ENCODE results near the gene PI4K2B.
"Not testable (repeated sequence)": the region's sequence is repeated elsewhere in the genome, so short reads cannot be mapped to it uniquely, and the experiment has no call there.

Gene PI4K2B

DNA sequence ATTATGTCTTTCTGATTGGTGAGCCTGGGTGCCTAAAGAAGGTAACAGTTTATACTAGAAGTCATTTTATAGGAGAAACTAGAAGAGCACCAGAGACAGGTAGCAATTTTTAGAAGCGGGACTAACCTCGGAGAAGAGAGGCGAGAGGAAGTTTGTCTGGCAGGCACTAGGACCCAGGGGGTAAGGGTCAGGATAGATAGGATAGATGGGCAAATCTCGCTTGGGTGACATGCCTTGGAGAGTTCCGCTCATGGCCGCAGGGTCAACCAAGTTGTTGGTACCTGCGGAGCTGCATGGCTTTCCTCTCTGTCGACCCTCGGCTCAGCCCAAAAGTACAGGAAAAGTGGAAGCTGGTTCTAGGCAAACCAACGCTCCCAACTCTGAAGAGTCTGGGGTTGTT lies 11.3 kb downstream of the PI4K2B start:
- DNase-seq = no peak

DNA sequence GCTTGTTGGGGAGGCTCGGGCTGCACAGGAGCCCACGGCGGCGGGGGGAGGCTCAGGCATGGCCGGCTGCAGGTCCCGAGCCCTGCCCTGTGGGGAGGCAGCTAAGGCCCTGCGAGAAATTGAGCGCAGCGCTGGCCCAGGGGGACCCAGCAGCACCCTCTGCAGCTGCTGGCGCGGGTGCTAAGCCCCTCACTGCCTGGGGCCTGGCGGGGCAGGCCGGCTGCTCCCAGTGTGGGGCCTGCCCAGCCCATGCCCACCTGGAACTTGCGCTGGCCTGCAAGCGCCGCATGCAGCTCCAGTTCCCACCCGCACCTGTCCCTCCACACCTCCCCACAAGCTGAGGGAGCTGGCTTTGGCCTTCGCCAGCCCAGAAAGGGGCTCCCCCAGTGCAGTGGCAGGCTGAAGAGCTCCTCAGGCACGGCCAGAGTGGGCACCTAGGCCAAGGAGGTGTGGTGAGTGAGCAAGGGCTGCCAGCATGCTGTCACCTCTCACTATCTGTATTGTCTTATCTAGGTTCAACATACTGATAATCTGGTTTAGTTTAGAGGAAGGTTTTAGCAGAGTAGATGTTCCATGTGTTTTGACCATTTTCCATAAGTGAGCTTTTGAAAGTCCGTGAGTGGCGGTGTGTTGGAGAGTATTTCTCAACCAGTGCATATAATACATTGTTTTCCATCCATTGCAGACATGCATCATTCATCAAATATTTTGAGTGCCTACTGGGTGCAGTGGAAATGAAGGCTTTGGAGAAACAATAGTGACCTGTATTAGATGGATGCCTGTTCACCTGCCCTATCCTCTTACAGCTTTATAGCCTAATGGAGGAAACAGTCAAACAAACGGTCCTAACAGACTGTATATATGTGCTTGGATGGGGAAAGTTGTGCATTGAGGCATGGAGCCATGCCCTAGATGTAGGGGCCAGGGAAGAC lies 13.1 kb downstream of the PI4K2B start:
- no peak for DNase-seq

DNA sequence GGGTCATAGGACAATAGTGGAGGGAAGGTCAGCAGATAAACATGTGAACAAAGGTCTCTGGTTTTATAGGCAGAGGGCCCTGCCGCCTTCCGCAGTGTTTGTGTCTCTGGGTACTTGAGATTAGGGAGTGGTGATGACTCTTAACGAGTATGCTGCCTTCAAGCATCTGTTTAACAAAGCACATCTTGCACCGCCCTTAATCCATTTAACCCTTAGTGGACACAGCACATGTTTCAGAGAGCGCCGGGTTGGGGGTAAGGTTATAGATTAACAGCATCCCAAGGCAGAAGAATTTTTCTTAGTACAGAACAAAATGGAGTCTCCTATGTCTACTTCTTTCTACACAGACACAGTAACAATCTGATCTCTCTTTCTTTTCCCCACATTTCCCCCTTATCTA lies 15.0 kb downstream of the PI4K2B start:
- not testable (repeated sequence) for DNase-seq

DNA sequence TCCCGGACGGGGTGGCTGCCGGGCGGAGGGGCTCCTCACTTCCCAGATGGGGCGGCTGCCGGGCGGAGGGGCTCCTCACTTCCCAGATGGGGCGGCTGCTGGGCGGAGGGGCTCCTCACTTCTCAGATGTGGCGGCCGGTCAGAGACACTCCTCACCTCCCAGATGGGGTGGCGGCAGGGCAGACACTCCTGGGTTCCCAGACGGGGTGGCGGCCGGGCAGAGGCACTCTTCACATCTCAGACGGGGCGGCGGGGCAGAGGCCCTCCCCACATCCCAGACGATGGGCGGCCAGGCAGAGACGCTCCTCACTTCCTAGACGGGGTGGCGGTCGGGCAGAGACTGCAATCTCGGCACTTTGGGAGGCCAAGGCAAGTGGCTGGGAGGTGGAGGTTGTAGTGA lies 15.7 kb downstream of the PI4K2B start:
- DNase-seq = not testable (repeated sequence)

DNA sequence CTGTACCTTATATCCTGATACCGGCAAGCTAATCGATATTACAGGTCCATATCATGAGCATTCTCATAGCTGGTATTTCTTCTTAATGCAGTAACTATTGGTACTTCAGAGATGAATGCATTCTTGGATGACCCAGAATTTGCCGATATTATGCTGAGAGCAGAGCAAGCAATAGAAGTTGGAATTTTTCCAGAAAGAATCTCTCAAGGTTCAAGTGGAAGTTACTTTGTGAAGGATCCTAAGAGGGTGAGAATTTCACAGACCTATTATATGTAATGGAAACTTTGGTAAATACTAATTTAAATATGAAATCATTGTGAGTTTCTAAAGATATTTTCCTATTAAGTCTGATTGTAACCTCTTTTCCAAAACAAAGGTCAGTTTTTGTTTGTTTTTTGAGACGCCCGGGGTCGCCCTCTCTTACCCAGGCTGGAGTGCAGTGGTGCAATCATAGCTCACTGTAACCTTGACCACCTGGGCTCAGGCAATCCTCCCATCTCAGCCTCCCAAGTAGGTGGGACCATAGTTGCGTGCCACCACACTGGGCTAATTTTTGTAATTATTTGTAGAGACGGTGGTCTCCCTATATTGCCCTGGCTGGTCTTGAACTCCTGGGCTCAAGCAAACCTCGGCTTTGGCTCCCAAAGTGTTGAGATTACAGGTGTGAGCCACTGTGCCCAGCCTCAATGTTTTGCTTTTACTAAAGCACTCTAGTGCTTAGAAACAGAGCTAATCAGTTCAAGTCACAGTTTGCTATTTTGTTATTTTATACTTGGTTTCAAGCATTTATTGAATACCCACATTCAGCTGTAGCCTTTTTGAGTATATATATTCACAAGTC lies 18.6 kb downstream of the PI4K2B start:
- DNase-seq = no peak

DNA sequence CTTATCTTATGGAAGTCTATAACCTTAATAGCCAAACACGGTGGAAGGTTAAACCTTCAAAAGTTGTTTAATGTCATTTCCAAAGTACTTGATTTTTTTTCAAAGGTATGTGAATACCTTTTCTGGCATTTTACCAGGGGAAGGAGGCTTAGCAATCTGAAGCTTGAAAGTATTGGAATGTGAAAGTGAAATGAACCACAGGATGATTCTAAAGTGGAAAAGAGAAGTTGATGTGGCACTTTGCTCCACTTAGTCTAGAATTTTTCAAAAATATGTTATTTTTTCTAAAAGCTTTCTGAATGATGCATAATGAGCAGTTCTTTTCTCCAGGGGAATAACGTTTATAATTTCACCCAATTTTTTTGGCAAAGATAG lies 19.2 kb downstream of the PI4K2B start:
- no peak for DNase-seq

DNA sequence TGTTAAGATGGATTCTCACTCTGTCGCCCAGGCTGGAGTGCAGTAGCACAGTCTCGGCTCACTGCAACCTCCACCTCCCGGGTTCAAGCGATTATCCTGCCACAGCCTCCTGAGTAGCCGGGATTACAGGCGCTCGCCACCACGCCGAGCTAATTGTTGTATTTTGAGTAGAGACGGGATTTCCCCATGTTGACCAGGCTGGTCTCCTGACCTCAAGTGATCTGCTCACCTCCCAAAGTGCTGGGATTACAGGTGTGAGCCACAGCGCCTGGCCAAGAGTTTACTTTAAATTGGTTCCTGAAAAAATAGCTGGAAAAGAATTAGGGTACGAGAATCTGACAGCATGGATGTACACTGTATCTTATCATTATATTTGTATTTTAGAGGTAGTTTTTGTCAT lies 20.0 kb downstream of the PI4K2B start:
- not testable (repeated sequence) for DNase-seq

DNA sequence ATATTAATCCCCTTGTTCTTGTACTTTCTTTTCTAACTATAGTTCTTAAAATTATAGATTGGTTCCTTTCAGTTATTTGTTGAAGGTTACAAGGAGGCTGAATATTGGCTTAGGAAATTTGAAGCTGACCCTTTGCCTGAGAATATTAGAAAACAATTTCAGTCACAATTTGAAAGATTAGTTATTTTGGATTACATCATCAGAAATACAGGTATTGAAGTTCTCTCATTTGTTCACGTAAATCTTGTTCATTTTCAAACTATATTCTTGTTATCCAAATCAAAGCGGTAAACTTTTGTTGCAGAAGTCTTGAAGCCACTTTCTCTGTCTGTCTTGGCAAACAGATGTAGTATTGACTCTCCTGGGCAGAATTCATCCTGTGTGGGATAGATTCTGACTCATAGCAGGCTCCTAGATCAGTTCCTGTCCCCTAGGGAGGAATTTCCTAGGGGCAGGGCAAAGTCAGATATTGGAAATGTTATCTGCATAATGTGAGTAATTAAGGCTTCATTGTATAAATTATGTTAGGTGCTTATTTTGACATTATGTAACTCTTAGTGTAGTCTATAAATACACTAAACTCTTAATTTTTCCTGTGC lies 25.2 kb downstream of the PI4K2B start:
- DNase-seq = no peak

DNA sequence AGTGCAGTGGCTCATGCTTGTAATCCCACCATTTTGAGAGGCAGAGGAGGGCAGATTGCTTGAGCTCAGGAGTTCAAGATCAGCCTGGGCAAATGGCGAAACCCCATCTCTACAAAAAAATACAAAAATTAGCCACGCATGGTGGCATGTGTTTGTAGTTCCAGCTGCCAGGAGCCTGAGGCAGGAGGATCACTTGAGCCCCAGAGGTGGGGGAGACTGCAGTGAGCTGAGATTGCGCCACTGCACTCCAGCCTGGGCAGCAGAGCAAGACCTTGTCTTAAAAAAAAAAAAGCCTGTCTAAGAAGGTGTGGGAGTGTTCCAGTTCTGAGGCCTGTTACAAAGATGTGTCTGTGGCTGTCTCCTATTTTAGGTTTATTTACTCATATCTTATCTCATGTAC lies 38.0 kb downstream of the PI4K2B start:
- no peak for DNase-seq

DNA sequence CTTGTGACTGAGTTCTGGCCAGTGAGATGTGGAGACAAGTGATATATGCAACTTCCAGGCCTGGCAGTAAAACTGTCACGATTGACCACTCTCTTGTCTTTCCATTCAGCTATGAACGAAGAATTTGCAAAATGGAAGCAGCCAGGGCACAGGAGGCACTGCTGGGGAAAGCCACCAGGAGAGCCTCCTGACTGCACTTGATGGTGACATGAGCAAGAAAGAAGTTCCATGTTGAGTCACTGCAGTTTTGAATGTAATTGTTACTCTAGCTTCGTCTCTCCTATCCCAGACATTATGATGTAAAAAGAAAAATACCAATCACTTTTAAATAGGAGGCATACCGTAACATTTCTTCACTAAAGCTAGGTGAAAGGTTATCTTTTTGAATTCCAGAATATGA lies 46.4 kb downstream of the PI4K2B start:
- no peak for DNase-seq

DNA sequence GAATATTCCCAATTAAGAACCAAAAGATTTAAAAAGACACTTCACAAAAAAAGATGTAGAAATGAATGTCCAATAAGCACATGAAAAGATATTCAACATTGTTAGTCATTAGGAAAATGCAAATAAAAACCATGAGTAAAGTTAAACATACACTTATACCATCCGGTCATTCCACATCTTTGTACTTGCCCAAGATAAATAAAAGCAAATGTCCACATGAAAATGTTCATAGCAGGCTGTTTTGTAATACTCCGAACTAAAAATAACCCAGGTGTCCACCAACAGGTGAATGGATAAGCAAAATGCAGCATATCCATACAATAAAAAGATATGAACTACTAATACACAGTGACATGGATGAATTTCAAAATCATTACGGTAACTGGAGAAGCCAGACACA lies 50.1 kb downstream of the PI4K2B start:
- DNase-seq = no peak

DNA sequence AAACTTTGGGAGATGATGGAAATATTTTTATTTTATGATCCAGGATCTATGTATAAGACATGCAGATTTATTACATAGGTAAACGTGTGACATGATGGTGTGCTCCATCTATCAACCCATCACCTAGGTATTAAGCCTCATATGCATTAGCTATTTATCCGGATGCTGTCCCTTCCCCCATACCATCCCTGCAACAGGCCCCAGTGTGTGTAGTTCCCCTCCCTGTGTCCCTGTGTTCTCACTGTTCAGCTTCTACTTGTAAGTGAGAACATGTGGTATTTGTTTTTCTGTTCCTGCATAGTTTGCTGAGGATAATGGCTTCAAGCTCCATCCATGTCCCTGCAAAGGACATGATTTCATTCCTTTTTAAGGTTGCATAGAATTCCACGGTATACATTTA lies 50.6 kb downstream of the PI4K2B start:
- DNase-seq = no peak

DNA sequence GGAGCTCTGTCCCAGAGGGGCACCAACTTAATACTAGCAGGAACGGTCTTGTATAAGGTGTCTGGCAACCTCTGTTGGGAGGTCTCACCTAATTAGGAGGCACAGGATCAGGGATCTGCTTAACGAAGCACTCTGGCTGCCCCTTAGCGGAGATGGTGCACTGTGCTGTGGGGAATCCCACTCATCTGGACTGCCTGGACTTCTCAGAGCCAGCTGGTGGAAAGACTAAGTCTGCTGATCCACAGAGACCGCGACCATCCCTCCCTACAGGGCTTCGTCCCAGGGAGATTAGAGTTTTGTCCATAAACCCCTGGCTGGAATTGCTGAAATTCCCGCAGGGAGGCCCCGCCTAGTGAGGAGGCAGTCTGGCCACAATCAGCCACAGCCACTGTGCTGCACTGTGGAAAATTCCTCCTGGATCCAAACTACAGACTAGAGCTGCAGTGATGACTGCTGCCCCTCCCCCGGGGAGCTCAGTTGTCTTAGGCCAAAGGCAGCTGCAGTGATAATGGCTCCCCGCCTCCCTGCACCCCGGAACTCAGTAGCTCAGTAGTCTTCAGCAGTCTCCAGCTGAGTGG lies 56.7 kb downstream of the PI4K2B start:
- DNase-seq = no peak

DNA sequence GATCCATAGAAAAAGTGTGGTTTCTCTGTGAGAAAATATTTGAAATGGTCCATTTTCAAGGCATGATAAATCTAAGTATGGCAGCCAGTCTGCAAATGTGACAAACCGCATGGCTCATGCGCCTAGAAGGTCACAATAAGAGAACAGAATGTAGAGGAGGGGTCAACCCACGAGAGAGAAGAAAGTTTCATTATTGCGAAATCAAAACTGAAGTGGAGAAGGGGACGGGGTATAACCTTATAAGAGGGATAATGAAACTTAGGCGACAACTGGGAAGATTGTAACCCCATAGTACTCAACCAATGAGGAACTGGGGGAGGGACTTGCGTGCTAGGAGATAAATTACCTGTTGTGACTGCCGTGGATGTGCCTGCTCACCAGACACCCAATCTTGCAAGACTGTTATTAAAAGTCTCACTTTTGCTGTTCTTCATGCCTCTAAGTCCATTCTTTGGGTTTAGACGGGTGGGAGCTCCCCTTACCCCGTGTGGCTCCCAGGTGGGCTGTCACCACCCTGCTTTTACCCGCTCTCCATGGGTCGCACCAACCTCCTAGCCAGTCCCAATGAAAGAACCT lies 57.4 kb downstream of the PI4K2B start:
- no peak for DNase-seq

DNA sequence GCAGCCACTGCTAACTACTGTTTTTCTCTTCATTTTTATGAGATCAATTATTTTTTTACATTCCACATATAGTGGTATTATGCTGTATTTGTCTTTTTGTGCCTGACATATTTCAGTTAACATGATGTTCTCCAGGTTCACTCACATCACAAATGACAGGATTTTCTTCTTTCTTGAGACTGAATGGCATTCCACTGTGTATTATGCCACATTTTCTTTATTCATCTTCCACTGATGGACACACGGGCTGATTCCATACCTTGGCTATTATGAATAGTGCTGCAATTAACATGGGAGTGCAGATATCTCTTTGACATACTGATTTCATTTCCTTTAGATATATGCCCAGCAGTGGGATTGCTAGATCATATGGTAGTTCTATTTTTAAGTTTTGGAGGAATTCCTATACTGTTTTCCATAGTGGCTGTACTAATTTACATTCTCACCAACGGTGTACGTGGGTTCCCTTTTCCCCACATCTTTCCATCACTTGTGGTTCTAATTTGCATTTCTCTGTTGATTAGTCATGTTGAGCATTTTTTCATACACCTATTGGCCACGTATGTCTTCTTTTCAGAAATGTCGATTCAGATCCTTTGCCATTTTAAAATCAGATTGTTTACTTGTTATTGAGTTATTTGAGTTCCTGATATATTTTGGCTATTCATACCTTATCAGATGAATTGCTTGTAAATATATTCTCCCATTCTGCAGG lies 63.9 kb downstream of the PI4K2B start:
- DNase-seq = no peak

DNA sequence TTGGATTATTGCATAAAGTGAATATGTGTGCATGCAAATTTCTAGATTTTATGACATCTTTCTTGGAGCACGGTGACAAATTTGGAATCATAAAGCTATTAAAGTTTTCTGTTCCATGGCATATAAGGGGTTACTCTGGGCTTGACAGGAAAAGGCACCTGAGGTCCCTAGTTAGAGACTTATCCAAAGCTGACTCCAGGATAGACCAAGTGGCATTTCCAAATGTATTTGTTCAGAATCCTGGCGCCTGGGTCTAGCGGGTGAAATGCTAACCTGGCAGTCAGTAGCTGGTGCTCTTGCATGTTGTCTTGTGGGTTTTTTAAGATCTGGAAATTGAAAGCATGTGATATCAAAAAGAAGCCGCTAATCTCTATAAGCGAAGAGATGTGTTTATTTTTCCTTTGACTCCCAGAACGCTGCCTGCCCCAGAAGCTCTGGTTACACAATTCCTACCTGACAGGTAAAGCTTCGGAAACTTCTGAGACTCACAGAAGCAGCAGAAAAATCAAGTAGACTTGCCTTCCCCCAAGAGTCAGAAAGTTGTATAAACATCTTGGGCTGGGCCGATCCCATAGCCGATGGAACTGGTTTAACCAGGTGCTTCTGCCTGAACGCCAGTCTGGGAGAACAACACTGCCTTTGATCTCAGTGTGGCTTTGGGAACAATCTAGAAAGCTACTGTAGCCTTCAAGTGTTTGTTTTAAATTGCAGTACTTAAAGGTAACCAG lies 65.8 kb downstream of the PI4K2B start:
- DNase-seq = no peak

DNA sequence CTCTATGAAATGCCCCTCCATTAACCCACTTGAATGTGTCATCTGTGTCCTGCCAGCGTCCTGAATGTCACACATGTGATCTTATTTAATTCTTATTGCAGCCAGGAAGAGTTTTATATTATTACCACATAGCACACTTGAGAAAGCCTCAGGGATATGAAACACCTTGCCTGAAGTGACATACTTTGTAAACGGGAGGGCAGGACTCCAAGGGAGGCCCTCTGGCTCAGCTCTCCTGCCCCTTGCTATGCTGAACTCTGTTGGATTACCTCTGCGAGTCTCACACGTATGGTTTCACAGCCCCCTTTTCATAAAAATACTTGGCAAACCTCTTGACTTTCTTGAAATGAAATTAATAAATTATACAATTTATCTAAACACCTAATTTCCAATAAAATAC lies 67.6 kb downstream of the PI4K2B start:
- DNase-seq = no peak

DNA sequence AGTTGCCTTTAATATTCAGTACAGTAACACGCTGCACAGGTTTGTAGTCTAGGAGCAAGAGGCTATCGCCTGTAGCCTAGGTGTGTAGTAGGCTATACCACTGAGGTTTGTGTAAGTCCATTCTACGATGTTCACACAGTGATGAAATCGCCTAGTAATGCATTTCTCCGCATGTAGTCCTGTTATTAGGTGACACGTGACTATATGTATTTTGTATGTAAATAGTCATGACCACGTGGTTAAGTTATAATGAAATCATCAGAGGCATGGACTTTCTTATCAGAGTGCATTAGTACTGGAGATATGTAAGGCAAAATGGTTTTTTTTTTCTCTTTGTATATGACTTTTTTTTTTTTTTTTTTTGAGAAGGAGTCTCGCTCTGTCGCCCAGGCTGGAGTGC lies 68.8 kb downstream of the PI4K2B start:
- no peak for DNase-seq

DNA sequence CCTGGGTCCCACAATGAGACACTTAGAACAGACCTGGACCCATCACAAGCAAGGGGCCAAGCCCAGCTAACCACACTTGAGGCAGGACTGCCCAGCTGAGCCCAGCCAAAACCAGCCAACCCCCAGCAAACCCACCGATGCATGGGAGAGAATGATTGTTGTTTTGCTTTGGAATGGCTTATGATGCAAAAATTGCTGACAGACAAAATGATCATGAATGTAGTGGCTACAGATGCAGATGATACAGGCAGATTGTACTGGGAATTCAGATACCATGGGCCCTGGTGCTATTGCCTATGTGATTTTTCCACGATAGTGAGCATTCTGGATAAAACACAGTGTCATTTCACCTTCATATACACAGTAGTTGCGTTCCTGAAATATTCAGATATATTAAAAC lies 69.7 kb downstream of the PI4K2B start:
- no peak for DNase-seq

DNA sequence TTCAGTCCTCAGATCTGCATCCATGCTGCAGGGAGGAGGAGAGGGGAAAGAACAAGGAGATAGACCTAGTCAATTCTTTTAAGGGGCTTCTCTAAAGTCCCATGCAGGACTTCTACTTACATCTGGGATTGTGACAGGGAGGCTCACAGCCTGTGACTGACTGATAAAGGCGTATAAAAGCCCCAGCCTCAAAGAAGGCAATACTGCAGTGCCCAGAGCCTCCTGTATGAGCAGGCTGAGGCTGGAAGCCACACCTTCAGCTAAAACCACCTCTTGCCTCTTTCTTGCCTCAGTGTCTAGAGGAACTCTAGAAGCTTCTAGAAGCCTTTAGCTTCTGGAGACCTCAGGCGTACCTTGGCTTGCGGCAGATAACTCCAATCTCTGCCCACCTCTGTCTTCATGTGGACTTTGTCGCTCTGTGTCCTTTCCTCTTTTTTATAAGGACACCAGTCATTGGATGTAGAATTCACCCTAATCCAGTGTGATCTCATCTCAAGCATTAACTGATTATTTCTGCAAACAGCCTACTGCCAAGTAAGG lies 72.8 kb downstream of the PI4K2B start:
- DNase-seq = no peak

DNA sequence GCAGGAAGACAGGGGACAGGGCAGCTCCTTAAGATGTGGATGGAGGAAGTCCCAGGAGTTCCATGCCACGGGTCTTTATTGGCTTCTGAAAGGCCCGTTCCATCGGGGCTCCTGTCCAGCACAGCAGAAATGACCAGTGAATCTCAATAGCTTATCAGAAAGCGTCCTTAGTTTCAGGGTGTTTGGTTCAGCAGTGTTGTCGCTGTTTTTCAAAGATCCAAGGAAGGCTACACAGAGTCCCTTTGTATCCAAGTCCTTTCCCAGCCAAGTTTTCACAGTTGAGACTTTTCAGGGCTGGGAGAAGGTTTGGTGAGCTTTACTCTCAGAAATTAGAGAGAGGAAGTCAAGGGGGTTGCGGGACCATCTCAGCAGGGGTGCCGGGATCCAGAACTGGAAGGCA lies 73.8 kb downstream of the PI4K2B start:
- no peak for DNase-seq
